ENCODE data around the gene SBDS. TPM values are rescaled to one million over a fixed set of nuclear protein-coding genes. Genes with fewer than 3 reads are reported as not detected.

SBDS gene
- total RNA-seq, 4 donors from 2014 or later = 32.4 to 123 (median 95.8) TPM

DNA sequence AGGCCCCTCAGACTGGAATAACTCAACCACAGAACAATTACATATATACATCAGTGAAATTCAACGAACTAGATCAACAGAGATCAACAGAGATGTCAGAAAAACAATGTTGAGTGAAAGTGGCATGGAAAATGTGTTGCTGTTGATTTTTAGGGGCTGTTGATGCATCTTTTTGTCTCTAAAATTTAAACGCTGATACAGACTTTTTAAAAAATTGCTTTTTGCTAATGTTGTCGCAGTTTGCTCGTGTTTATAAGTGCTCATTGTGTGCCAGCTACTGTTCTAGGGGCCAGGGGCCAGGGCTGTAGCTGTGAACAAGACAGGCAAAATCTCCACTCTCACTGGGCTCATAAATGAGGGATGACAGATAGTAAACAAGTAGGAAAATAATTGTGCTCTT is 56.1 kb downstream of the SBDS start:
- in situ Hi-C loops (cut with MboI; ENCODE audit: low pct_ligation_motif_present in 1 of 4, low pct_unique_long_range_greater_than_20kb in 1 of 4, low sequenced_read_pairs in 3 of 4) (no loop called here), intact Hi-C loops (cut with DNase I; ENCODE audit: low total_unique reads) (no loop called here)
- no peaks in the 10 kb centered on the region for H3K9me3 ChIP-seq
- H3K4me3 ChIP-seq = no peak overlapping the region
- peaks cover 0 to 6% (median 2%) of the 10 kb centered on the region in 4 donors for H3K4me1 ChIP-seq
- TF ChIP-seq, protein P1, sequence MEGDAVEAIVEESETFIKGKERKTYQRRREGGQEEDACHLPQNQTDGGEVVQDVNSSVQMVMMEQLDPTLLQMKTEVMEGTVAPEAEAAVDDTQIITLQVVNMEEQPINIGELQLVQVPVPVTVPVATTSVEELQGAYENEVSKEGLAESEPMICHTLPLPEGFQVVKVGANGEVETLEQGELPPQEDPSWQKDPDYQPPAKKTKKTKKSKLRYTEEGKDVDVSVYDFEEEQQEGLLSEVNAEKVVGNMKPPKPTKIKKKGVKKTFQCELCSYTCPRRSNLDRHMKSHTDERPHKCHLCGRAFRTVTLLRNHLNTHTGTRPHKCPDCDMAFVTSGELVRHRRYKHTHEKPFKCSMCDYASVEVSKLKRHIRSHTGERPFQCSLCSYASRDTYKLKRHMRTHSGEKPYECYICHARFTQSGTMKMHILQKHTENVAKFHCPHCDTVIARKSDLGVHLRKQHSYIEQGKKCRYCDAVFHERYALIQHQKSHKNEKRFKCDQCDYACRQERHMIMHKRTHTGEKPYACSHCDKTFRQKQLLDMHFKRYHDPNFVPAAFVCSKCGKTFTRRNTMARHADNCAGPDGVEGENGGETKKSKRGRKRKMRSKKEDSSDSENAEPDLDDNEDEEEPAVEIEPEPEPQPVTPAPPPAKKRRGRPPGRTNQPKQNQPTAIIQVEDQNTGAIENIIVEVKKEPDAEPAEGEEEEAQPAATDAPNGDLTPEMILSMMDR (IDR thresholded peaks at IDR 0.05) = no peak
- TF ChIP-seq POLR2AphosphoS5 (IDR thresholded peaks at IDR 0.05) (no peak), POLR2A (IDR thresholded peaks at IDR 0.05) (no peak), EP300 (IDR thresholded peaks at IDR 0.05; ENCODE audit: low read depth) (no peak)
- peaks cover 0 to 11% (median 4%) of the 10 kb centered on the region in 4 donors for H3K36me3 ChIP-seq
- 85 to 90% methylated on average over 4 of the region's 4 CpGs for WGBS, 2 donors (ENCODE audit: low coverage in 1 of 2)
- H3K27ac ChIP-seq = no peak overlapping the region
- H3K27me3 ChIP-seq = no peaks in the 10 kb centered on the region
- DNase-seq = no peak

DNA sequence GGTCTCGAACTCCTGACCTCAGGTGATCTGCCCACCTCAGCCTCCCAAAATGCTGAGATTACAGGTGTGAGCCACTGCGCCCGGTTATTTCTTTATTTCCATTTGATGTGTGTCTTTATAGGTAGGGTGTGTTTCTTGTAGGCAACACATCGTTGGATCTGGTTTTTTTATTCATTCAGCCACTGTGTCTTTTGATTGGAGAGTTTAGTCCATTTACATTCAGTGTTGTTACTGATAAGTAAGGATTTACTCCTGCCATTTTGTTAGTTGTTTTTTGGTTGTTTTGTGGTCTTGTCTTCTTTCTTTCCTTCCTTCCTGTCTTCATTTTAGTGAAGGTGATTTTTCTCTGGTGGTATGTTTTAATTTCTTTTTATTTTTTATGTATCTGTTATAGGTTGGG is 57.4 kb downstream of the SBDS start:
- TF ChIP-seq, protein P1 (IDR thresholded peaks at IDR 0.05) = no peak
- TF ChIP-seq POLR2A (IDR thresholded peaks at IDR 0.05) = no peak
- no peak for TF ChIP-seq EP300 (IDR thresholded peaks at IDR 0.05; ENCODE audit: low read depth)
- no peak for TF ChIP-seq POLR2AphosphoS5 (IDR thresholded peaks at IDR 0.05)
- peaks cover 0 to 16% (median 3%) of the 10 kb centered on the region in 4 donors for H3K4me1 ChIP-seq
- DNase-seq = no peak
- 90 to 94% methylated on average over 3 to 4 of the region's 4 CpGs for WGBS, 2 donors (ENCODE audit: low coverage in 1 of 2)
- no peak overlapping the region for H3K27ac ChIP-seq
- in situ Hi-C loops (cut with MboI; ENCODE audit: low pct_ligation_motif_present in 1 of 4, low pct_unique_long_range_greater_than_20kb in 1 of 4, low sequenced_read_pairs in 3 of 4) = no loop called here
- H3K4me3 ChIP-seq = no peak overlapping the region
- peaks cover 0 to 8% (median 4%) of the 10 kb centered on the region in 4 donors for H3K36me3 ChIP-seq
- H3K9me3 ChIP-seq = no peaks in the 10 kb centered on the region
- intact Hi-C loops (cut with DNase I; ENCODE audit: low total_unique reads) = no loop called here
- no peaks in the 10 kb centered on the region for H3K27me3 ChIP-seq

Small RNA genes lying within 50 kb of the gene (small RNA-seq; reads per million reads assigned to genes)
- gene RN7SL43P = 0 reads per million in 4 donors

Other genes with a start within 250 kb of the SBDS start
- 100 to 1,000 TPM in 3 of 4 donors, 10 to 100 TPM in 1; 95.9 to 595 (median 166) TPM for gene TMEM248, start 74.4 kb downstream of the SBDS start, total RNA-seq
- gene TYW1, start 1.2 kb upstream of the SBDS start, total RNA-seq = 10 to 100 TPM; 24.3 to 87.8 (median 27.5) TPM